HepG2 (cell line): ENCODE results near the gene PODN. TPM values are rescaled to one million over a fixed set of nuclear protein-coding genes. Genes with fewer than 3 reads are reported as not detected.

ENCODE experiments used
- ATAC-seq: fragments of 200-7000 bp; cut with Tn5 transposase; 3 replicates; pipeline ENCODE4 v1.9.1; 2020; ENCODE audit warnings: mild to moderate bottlenecking, moderate library complexity
- BruUV-seq: library from RNA; stranded (reverse); fragments of 400-500 nt; replicated peaks from 2 replicates; lab custom pipeline; 2021; lab: Mats Ljungman, UMichigan
- CTCF ChIA-PET: fragments of 300-600 bp; formaldehyde crosslinking; extraction: SDS; loops from one replicate; lab custom pipeline; 2021; ENCODE audit warnings: low total read pairs, inconsistent platforms, low intra/inter-chr PET ratio; lab: Yijun Ruan, JAX
- POLR2A ChIA-PET: fragments of 350-600 bp; sonication (Branson Sonifier 250); formaldehyde crosslinking; loops from one replicate; lab custom pipeline; 2020; ENCODE audit warnings: antibody characterized with exemption, inconsistent platforms; lab: Yijun Ruan, JAX
- DNase-seq: peaks from one replicate; pipeline ENCODE4 v3.0.0-alpha.2; 2015; ENCODE audit warnings: low spot score
- FAIRE-seq: peaks from 3 replicates; lab custom pipeline; 2011; peaks lifted over from hg19 to GRCh38; lab: Jason Lieb, UNC
- H2AFZ ChIP-seq: one replicate; pipeline ENCODE4 v1.6.1; 2011; ENCODE audit warnings: low read length, inconsistent platforms
- H3K27ac ChIP-seq: fragments of 300-600 bp; 3 replicates; pipeline ENCODE4 v1.8.0; 2011; ENCODE audit warnings: mixed run types, mild to moderate bottlenecking, mixed read lengths, low read length, inconsistent platforms; ENCODE audit not compliant: insufficient read depth; ENCODE audit errors: extremely low read length
- H3K27me3 ChIP-seq, 2 experiments: fragments of 200-600 bp in 1 of 2; 2 replicates in 1 of 2; 3 replicates in 1 of 2; pipeline versions ENCODE4 v1.6.0 to v1.8.0; 2011; ENCODE audit warnings: low read length in 2 of 2, mild to moderate bottlenecking in 2 of 2, moderate library complexity in 2 of 2, inconsistent platforms in 1 of 2; ENCODE audit not compliant: insufficient read depth in 2 of 2, control insufficient read depth in 1 of 2
- H3K36me3 ChIP-seq, 2 experiments: fragments of 200-600 bp in 1 of 2; replicated peaks in 1 of 2; 2 replicates in 1 of 2; 3 replicates in 1 of 2; pipeline versions ENCODE4 v1.5.1 to v1.8.0; 2011; ENCODE audit warnings: low read length in 2 of 2, inconsistent platforms in 1 of 2; ENCODE audit not compliant: insufficient read depth in 2 of 2, control insufficient read depth in 1 of 2
- H3K4me1 ChIP-seq: 2 replicates; pipeline ENCODE4 v1.5.1; 2012; ENCODE audit warnings: low read length, inconsistent platforms; ENCODE audit not compliant: insufficient read depth
- H3K4me2 ChIP-seq: 2 replicates; pipeline ENCODE4 v1.6.0; 2011; ENCODE audit warnings: low read depth, low read length, inconsistent platforms
- H3K4me3 ChIP-seq, 3 experiments: fragments of 200-600 bp in 1 of 3; sonication (generic), shearing (Covaris generic) in 1 of 3; replicated peaks in 1 of 3; 2 replicates each; pipeline ENCODE4 v1.5.1; 2011 to 2016; ENCODE audit warnings: low read length in 3 of 3, inconsistent platforms in 2 of 3, low read depth in 2 of 3, mild to moderate bottlenecking in 2 of 3, control low read depth in 1 of 3, mixed read lengths in 1 of 3; ENCODE audit not compliant: insufficient read depth in 1 of 3
- H3K79me2 ChIP-seq: one replicate; pipeline ENCODE4 v1.6.1; 2011; ENCODE audit warnings: low read length, inconsistent platforms; ENCODE audit not compliant: insufficient read depth
- H3K9ac ChIP-seq: 2 replicates; pipeline ENCODE4 v1.6.0; 2011; ENCODE audit warnings: mild to moderate bottlenecking, low read depth, low read length, inconsistent platforms; ENCODE audit not compliant: insufficient read depth
- H3K9me3 ChIP-seq: 2 replicates; pipeline ENCODE4 v1.5.1; 2012; ENCODE audit warnings: mild to moderate bottlenecking, low read length
- H4K20me1 ChIP-seq: 2 replicates; pipeline ENCODE4 v1.6.0; 2011; ENCODE audit warnings: inconsistent platforms, mild to moderate bottlenecking, low read length, moderate library complexity; ENCODE audit not compliant: insufficient read depth
- ATF3 ChIP-seq: sonication (generic); formaldehyde crosslinking; IDR thresholded peaks from 2 replicates; pipeline ENCODE4 v1.4.0; 2020; ENCODE audit warnings: missing genetic modification reagents
- BRD4 ChIP-seq: sonication (generic); formaldehyde crosslinking; IDR thresholded peaks from 2 replicates; pipeline ENCODE4 v1.4.0; 2020; ENCODE audit warnings: missing genetic modification reagents
- MYNN ChIP-seq: sonication (generic); formaldehyde crosslinking; IDR thresholded peaks from 2 replicates; pipeline ENCODE4 v1.4.0; 2020; ENCODE audit warnings: mild to moderate bottlenecking, low read depth, missing genetic modification reagents
- RFX3 ChIP-seq: IDR thresholded peaks from 2 replicates; pipeline ENCODE4 v1.6.1; 2016; ENCODE audit warnings: missing biosample characterization, missing genetic modification reagents
- SMAD9 ChIP-seq: sonication (generic); formaldehyde crosslinking; IDR thresholded peaks from 2 replicates; pipeline ENCODE4 v1.5.1; 2020; ENCODE audit warnings: mild to moderate bottlenecking, missing genetic modification reagents
- TBP ChIP-seq: sonication (generic); formaldehyde crosslinking; IDR thresholded peaks from 2 replicates; pipeline ENCODE4 v1.5.0; 2020; ENCODE audit warnings: missing genetic modification reagents
- THAP11 ChIP-seq: IDR thresholded peaks from 2 replicates; pipeline ENCODE4 v1.6.1; 2016; ENCODE audit warnings: missing biosample characterization, missing genetic modification reagents
- UBTF ChIP-seq: sonication (generic); formaldehyde crosslinking; IDR thresholded peaks from 2 replicates; pipeline ENCODE4 v1.4.0; 2020; ENCODE audit warnings: mild to moderate bottlenecking, missing genetic modification reagents
- XBP1 ChIP-seq: sonication (generic); formaldehyde crosslinking; IDR thresholded peaks from 2 replicates; pipeline ENCODE4 v1.5.0; 2020; ENCODE audit warnings: missing genetic modification reagents
- YY1 ChIP-seq: IDR thresholded peaks from 2 replicates; pipeline ENCODE4 v1.6.1; 2011; ENCODE audit warnings: low read length, low read depth, moderate library complexity, mild to moderate bottlenecking; ENCODE audit not compliant: insufficient read depth, insufficient replicate concordance
- ZBTB21 ChIP-seq: sonication (generic); formaldehyde crosslinking; IDR thresholded peaks from 2 replicates; pipeline ENCODE4 v1.4.0; 2020; ENCODE audit warnings: missing genetic modification reagents
- ZNF572 ChIP-seq: sonication (generic); formaldehyde crosslinking; IDR thresholded peaks from 2 replicates; pipeline ENCODE4 v1.5.1; 2020; ENCODE audit warnings: mild to moderate bottlenecking, missing genetic modification reagents
- ZNF687 ChIP-seq: sonication (generic); formaldehyde crosslinking; IDR thresholded peaks from 2 replicates; pipeline ENCODE4 v1.5.1; 2020; ENCODE audit warnings: mild to moderate bottlenecking, missing genetic modification reagents, moderate library complexity
- WGBS: methylation state at CpG from one replicate; pipeline ENCODE4 v1.1.6; 2017; ENCODE audit warnings: low lambda C conversion rate; 5-methylcytosine and 5-hydroxymethylcytosine counted together
- in situ Hi-C: cut with HindIII; loops from 2 replicates; pipeline ENCODE4 v1.10.0; 2017; ENCODE audit warnings: low pct_unique_long_range_greater_than_20kb; ENCODE audit not compliant: extremely low pct_ligation_motif_present
- intact Hi-C: fragments of 100-400 bp; cut with micrococcal nuclease; formaldehyde crosslinking; loops from one replicate; pipeline ENCODE4 v1.10.0; 2022; ENCODE audit not compliant: unreplicated experiment
- polyA plus RNA-seq, 8 experiments: library from polyadenylated mRNA; depleted of rRNA in 3 of 8; stranded (reverse) in 7 of 8; unstranded in 1 of 8; fragments of >200 nt; fragmentation: Illumina TruSeq in 4 of 8; extraction: Trizol in 4 of 8; gene quantifications; 2 replicates each; pipeline versions ENCODE4 v1.2.1 to v1.2.3, GENCODE V29; 2011 to 2016; ENCODE audit warnings: low read depth in 4 of 8, missing spikeins in 1 of 8, mixed read lengths in 1 of 8; ENCODE audit not compliant: insufficient read depth in 1 of 8
- total RNA-seq, 5 experiments: library from RNA; depleted of rRNA; stranded (reverse); fragments of >200 nt; fragmentation: Illumina TruSeq; extraction: Trizol; gene quantifications; 2 replicates each; pipeline ENCODE4 v1.2.3, GENCODE V29; 2016; ENCODE audit warnings: low read depth in 1 of 5

Gene PODN
- total and polyA plus RNA-seq, 2 of the 13 experiments (the other 11 are each of a cell fraction or from before 2014, with no cell fraction given), result 0.13 TPM; not detected in 1

- Histone ChIP-seq H3K4me1 (peaks cover 85% of the 10 kb centered on the region), H2AFZ (no peak overlapping the region), H3K9me3 (no peaks in the 10 kb centered on the region), H3K27me3 (peaks cover 3 to 5% of the 10 kb centered on the region in 2 experiments; a peak in 3 of 5 replicates), H3K27ac (no peak overlapping the region), H3K79me2 (no peaks in the 10 kb centered on the region), H3K9ac (no peak overlapping the region), H3K4me3 (no peak overlapping the region), H4K20me1 (no peaks in the 10 kb centered on the region), H3K36me3 (no peaks in the 10 kb centered on the region), H3K4me2 (peak overlapping the region; percentile 4; the same call in 1 of the 2 replicates)
- intact Hi-C loops (no loop called here), in situ Hi-C loops (loop anchor here (5.0 kb wide), 1 partner anchor 55 kb away; no protein-coding TSS in a partner anchor)
- no peak for TF ChIP-seq XBP1 (CRISPR knock-in tag)
- TF ChIP-seq YY1, result no peak
- TF ChIP-seq ATF3 (CRISPR knock-in tag), result no peak
- no peak for TF ChIP-seq BRD4
- TF ChIP-seq UBTF (CRISPR knock-in tag), result 0 out of 2 replicates have a peak, but pooled peaks have one; percentile 10
- no peak for TF ChIP-seq RFX3 (CRISPR knock-in tag)
- no peak for TF ChIP-seq TBP
- TF ChIP-seq SMAD9 (CRISPR knock-in tag), result no peak
- TF ChIP-seq ZNF572 (CRISPR knock-in tag), result no peak
- TF ChIP-seq ZBTB21 (CRISPR knock-in tag), result no peak
- TF ChIP-seq THAP11 (CRISPR knock-in tag), result no peak
- TF ChIP-seq MYNN (CRISPR knock-in tag), result no peak
- TF ChIP-seq ZNF687, result peak; percentile 46
- POLR2A ChIA-PET, result interaction anchor here (1.9 kb wide), 1 partner anchor 56 kb away, joined by 4 read pairs; no protein-coding TSS in a partner anchor
- ATAC-seq (peak; percentile 57), FAIRE-seq (no peak), DNase-seq (no peak)
- WGBS, result 22% methylated on average over 2 of the region's 5 CpGs
- BruUV-seq, result no TSS peak
- CTCF ChIA-PET, result no interaction called here
Observed at GRCh38 chr1:53127546-53127945, 65.5 kb downstream of the PODN start.
